ENCODE data around the gene KDM4C.

Gene KDM4C

DNA sequence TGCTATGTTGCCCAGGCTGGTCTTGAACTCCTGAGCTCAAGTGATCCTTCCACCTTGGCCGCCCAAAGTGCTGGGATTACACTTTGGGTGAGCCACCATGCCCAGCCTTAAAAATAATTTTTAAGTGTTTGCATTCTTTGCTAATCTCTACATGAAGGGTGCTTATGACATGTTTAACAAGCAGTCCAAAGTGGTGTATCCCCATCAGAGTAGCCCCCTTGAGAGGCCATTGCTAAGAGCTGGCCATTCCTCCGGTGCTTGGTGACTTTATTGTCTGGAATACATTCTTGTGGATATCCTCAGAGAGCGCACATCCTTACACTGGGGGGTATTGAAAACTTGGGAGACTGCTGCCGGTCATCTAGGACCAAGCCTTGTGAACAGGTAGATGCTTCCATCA is 395.4 kb downstream of the KDM4C start:
- TF ChIP-seq, protein P1, sequence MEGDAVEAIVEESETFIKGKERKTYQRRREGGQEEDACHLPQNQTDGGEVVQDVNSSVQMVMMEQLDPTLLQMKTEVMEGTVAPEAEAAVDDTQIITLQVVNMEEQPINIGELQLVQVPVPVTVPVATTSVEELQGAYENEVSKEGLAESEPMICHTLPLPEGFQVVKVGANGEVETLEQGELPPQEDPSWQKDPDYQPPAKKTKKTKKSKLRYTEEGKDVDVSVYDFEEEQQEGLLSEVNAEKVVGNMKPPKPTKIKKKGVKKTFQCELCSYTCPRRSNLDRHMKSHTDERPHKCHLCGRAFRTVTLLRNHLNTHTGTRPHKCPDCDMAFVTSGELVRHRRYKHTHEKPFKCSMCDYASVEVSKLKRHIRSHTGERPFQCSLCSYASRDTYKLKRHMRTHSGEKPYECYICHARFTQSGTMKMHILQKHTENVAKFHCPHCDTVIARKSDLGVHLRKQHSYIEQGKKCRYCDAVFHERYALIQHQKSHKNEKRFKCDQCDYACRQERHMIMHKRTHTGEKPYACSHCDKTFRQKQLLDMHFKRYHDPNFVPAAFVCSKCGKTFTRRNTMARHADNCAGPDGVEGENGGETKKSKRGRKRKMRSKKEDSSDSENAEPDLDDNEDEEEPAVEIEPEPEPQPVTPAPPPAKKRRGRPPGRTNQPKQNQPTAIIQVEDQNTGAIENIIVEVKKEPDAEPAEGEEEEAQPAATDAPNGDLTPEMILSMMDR (IDR thresholded peaks at IDR 0.05): no peak
- H3K4me1 ChIP-seq (ENCODE audit: control insufficient read depth in 1 of 2, insufficient read depth in 1 of 2, low read depth in 1 of 2, low read length in 1 of 2): peaks cover 10 to 14% of the 10 kb centered on the region in 2 experiments

DNA sequence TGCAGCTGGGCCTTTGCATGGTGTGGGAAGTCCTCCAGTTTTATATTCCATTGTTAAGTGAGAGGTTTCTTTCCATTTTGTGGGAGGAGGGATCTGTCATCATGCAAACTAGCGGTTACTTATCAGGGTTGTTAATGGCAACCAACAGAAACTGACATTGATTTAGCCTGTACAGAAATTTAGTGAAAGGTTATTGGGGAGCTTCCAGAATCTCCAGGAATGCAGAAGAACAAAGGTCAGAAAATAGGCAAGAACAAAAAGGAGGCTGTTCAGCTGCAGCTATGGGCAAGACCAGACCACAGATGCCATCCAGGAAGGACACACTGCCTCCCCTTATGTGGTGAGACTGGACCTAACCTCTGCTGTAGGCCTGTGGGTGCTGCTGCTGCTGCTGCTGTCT is 395.8 kb downstream of the KDM4C start:
- Histone ChIP-seq H3K9me3 (no peaks in the 10 kb centered on the region), H3K36me3 (no peaks in the 10 kb centered on the region), H3K4me3 (ENCODE audit: low read depth in 1 of 2, low read length in 1 of 2) (no peak overlapping the region), H3K4me1 (ENCODE audit: control insufficient read depth in 1 of 2, insufficient read depth in 1 of 2, low read depth in 1 of 2, low read length in 1 of 2) (peaks cover 10 to 14% of the 10 kb centered on the region in 2 experiments), H3K27me3 (no peaks in the 10 kb centered on the region), H3K27ac (no peak overlapping the region)
- TF ChIP-seq, protein P1 (IDR thresholded peaks at IDR 0.05): no peak

More for the DNA sequence above, 395.4 kb downstream of the KDM4C start:
- Histone ChIP-seq H3K27ac (no peak overlapping the region), H3K27me3 (no peaks in the 10 kb centered on the region), H3K4me3 (ENCODE audit: low read depth in 1 of 2, low read length in 1 of 2) (no peak overlapping the region), H3K36me3 (no peaks in the 10 kb centered on the region), H3K9me3 (no peaks in the 10 kb centered on the region)

DNA sequence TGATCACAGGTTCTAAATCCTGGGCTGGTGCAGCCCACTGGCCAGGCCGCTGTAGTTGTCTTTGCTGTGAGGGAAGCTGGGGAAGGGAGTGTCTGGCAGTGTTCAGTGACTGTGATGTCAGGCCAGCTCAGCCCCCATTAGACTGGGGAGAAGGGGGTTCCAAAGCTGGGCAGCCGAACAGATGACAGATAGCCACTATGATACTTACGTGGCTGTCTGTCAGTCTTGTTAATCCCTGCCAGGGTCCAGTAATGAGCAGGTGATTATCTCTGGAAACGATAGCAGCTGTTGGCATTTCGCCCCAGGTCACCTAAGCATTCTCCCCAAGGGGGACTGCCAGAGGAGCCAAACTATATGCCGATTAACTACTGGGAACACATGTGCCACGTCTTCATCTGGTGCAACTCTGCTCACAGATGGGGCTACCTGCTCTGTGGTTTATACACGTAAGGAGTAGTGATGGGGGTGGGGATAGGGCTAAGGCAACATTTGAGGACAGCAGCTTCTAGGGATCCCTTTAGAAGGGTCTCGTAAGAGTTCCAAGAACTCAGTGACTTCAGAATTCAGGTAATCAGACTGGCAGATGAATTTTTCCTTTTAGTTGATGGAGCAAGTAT is 396.3 kb downstream of the KDM4C start:
- H3K4me3 ChIP-seq (ENCODE audit: low read depth in 1 of 2, low read length in 1 of 2): no peak overlapping the region
- no peaks in the 10 kb centered on the region for H3K9me3 ChIP-seq
- TF ChIP-seq, protein P1 (IDR thresholded peaks at IDR 0.05): no peak
- H3K27ac ChIP-seq: no peak overlapping the region
- peaks cover 10 to 14% of the 10 kb centered on the region in 2 experiments for H3K4me1 ChIP-seq (ENCODE audit: control insufficient read depth in 1 of 2, insufficient read depth in 1 of 2, low read depth in 1 of 2, low read length in 1 of 2)
- H3K27me3 ChIP-seq: no peaks in the 10 kb centered on the region
- no peaks in the 10 kb centered on the region for H3K36me3 ChIP-seq

DNA sequence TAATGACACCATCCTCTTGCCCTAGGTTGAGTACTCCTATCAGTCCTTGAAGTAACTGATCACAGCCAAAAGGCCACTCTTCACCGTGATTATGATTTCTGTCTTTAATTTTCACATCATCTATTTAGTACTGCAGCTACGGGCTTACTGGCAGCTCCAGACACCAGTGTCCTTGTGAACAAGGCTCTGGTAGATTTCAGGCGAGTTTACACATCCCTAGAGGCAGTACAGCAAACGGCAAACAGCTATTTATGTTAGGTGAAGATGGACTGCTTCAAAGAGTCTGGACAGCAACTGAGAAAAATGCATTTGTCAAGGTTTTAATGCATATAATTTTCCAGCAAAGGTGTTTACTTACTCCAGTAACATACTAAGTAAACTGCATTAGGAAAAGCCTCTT is 396.9 kb downstream of the KDM4C start:
- Histone ChIP-seq H3K4me3 (ENCODE audit: low read depth in 1 of 2, low read length in 1 of 2) (no peak overlapping the region), H3K36me3 (no peaks in the 10 kb centered on the region), H3K27ac (no peak overlapping the region), H3K27me3 (no peaks in the 10 kb centered on the region), H3K9me3 (no peaks in the 10 kb centered on the region), H3K4me1 (ENCODE audit: control insufficient read depth in 1 of 2, insufficient read depth in 1 of 2, low read depth in 1 of 2, low read length in 1 of 2) (peaks cover 10 to 11% of the 10 kb centered on the region in 2 experiments)
- TF ChIP-seq, protein P1 (IDR thresholded peaks at IDR 0.05): no peak

DNA sequence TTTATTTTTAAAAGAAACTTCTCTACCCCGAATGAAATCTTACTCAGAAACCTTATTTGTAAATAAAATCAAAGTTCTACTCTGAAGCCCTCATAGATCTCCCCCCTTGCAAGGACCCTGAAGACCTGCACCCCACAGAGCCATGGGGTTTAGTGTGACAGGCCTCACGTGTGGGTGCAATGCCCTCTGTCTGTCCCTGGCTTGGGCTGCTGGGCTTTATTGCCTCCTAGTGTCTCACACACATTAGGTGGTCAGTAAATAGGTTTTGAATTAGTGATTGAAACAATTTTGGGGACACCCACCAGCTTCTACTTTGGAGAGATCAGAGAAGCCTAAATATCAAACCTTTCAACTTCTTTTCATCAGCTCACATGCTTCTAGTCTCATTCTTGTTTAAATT is 403.7 kb downstream of the KDM4C start:
- H3K27ac ChIP-seq: no peak overlapping the region
- no peak overlapping the region for H3K4me3 ChIP-seq (ENCODE audit: low read depth in 1 of 2, low read length in 1 of 2)
- TF ChIP-seq, protein P1 (IDR thresholded peaks at IDR 0.05): no peak

More for the DNA sequence above, 403.7 kb downstream of the KDM4C start:
- no peaks in the 10 kb centered on the region for H3K27me3 ChIP-seq
- H3K4me1 ChIP-seq (ENCODE audit: control insufficient read depth in 1 of 2, insufficient read depth in 1 of 2, low read depth in 1 of 2, low read length in 1 of 2): no peaks in the 10 kb centered on the region
- no peaks in the 10 kb centered on the region for H3K9me3 ChIP-seq
- peaks cover 14% of the 10 kb centered on the region for H3K36me3 ChIP-seq
